ENCODE data around the gene OR2M3.

Gene OR2M3, protein sequence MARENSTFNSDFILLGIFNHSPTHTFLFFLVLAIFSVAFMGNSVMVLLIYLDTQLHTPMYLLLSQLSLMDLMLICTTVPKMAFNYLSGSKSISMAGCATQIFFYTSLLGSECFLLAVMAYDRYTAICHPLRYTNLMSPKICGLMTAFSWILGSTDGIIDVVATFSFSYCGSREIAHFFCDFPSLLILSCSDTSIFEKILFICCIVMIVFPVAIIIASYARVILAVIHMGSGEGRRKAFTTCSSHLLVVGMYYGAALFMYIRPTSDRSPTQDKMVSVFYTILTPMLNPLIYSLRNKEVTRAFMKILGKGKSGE

DNA sequence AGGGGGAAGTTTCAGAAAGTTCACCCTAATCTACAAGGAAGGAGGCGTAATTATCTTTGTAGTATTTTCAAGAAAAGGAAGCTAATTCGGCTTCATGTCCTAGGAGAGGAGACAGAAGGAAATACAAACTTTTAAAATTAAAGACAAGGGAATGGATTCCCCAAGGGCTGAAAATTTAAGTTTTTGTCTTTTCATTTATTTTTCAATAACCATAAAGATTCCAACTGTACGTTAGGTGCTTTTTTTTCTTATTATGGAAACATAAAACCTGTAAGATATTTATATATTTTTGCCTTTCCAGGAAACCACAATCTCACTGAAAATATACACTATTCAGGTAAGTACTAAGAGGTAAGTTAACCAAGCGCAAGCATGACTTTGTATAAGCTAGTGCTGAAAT lies at the start of gene OR2M3:
OR2M3 (plus strand) TSS at position 301 of the 400 bp plus-strand sequence. CDS start 5,803 bp downstream, outside the sequence.
- no peaks in the 10 kb centered on the region for H3K36me3 ChIP-seq (ENCODE audit: control insufficient read depth, insufficient read depth, low read length)
- TF ChIP-seq, protein P1, sequence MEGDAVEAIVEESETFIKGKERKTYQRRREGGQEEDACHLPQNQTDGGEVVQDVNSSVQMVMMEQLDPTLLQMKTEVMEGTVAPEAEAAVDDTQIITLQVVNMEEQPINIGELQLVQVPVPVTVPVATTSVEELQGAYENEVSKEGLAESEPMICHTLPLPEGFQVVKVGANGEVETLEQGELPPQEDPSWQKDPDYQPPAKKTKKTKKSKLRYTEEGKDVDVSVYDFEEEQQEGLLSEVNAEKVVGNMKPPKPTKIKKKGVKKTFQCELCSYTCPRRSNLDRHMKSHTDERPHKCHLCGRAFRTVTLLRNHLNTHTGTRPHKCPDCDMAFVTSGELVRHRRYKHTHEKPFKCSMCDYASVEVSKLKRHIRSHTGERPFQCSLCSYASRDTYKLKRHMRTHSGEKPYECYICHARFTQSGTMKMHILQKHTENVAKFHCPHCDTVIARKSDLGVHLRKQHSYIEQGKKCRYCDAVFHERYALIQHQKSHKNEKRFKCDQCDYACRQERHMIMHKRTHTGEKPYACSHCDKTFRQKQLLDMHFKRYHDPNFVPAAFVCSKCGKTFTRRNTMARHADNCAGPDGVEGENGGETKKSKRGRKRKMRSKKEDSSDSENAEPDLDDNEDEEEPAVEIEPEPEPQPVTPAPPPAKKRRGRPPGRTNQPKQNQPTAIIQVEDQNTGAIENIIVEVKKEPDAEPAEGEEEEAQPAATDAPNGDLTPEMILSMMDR (IDR thresholded peaks at IDR 0.05; ENCODE audit: insufficient read depth, low read length, poor library complexity, severe bottlenecking) = no peak
- DNase-seq (ENCODE audit: extremely low read depth, insufficient read length) = no peak
- no peak within 1 kb of the TSS for H3K4me3 ChIP-seq (replicated peaks; ENCODE audit: low read depth, low read length)
- H3K27me3 ChIP-seq (replicated peaks; ENCODE audit: control insufficient read depth, insufficient read depth, low read length) = no peaks in the 10 kb centered on the region

DNA sequence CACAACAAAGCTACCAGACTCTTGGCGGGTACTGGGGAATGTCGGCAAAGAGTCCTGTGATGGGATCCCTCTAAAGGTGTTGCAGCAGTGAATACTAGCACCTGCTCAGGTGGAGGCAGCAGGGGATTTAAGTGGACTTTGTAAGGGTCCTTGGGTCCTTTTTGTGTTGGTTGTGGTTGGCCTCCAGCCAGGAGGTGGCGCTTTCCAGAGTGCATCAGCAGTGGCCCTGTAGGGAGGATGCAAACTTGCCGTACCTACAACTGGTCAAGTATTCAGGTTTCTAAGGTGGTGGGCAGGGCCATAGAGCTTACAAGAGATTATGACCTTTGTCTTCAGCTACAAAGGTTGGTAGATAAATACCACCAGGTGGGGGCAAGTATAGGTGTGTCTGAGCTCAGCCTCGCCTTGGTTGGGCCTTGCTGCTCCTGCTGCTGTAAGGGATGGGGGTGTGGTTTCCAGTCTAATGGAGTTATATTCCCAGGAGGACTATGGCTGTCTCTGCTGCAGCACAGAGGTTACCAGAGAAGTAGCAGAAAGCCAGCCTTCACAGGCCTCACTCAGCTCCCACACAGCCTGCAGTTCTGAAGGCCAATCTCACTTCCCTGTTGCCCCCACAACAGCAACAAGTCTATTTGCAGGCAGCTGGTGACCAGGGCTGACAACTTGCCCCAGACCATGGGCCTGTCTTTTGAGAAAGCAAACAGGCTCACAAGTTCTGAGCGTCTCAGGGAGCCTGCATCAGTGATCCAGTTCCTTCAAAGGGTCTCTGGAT lies 44.8 kb upstream of the OR2M3 start:
- no peak overlapping the region for H3K4me3 ChIP-seq (replicated peaks; ENCODE audit: low read depth, low read length)
- H3K36me3 ChIP-seq (ENCODE audit: control insufficient read depth, insufficient read depth, low read length) = no peaks in the 10 kb centered on the region
- TF ChIP-seq, protein P1 (IDR thresholded peaks at IDR 0.05; ENCODE audit: insufficient read depth, low read length, poor library complexity, severe bottlenecking) = no peak
- DNase-seq (ENCODE audit: extremely low read depth, insufficient read length) = no peak
- H3K27me3 ChIP-seq (replicated peaks; ENCODE audit: control insufficient read depth, insufficient read depth, low read length) = no peaks in the 10 kb centered on the region

DNA sequence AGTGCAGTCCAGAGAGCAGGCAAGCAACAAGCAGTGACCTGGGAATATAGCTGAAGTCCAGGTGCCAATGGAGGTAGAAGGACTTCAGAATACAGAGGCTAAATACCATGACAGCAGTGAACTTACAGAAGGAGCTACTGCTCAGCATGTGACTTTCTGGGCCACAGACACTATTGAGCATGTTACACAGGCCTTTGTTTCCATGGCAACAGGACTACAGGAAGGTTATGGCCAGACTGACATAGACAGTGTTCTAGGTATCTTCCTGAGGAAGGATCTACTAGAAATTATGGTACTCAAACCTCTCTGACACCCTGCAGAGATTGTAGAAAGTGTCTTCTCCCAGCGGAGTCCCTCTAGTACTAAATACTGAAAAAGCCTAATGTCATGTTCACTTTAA lies 41.1 kb upstream of the OR2M3 start:
- no peaks in the 10 kb centered on the region for H3K36me3 ChIP-seq (ENCODE audit: control insufficient read depth, insufficient read depth, low read length)
- H3K27me3 ChIP-seq (replicated peaks; ENCODE audit: control insufficient read depth, insufficient read depth, low read length) = no peaks in the 10 kb centered on the region
- no peak overlapping the region for H3K4me3 ChIP-seq (replicated peaks; ENCODE audit: low read depth, low read length)
- TF ChIP-seq, protein P1 (IDR thresholded peaks at IDR 0.05; ENCODE audit: insufficient read depth, low read length, poor library complexity, severe bottlenecking) = no peak
- no peak for DNase-seq (ENCODE audit: extremely low read depth, insufficient read length)

DNA sequence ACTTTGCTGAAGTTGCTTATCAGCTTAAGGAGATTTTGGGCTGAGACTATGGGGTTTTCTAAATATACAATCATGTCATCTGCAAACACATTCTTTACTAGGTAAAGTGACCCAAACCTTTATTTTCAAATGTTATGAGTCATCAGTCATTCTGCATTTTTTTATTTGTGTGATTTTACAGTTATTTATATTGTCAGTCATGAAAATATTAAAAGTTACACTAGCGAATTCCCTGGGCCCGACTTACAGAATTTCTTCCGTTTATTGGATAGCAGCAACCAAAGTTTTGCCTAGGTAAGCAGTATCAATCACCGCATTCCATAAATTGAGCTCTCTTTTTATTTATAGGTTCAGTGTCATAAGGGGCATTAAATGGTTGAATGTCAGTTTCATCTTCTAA lies 38.3 kb upstream of the OR2M3 start:
- no peaks in the 10 kb centered on the region for H3K27me3 ChIP-seq (replicated peaks; ENCODE audit: control insufficient read depth, insufficient read depth, low read length)
- no peak for DNase-seq (ENCODE audit: extremely low read depth, insufficient read length)
- no peaks in the 10 kb centered on the region for H3K36me3 ChIP-seq (ENCODE audit: control insufficient read depth, insufficient read depth, low read length)
- TF ChIP-seq, protein P1 (IDR thresholded peaks at IDR 0.05; ENCODE audit: insufficient read depth, low read length, poor library complexity, severe bottlenecking) = no peak
- H3K4me3 ChIP-seq (replicated peaks; ENCODE audit: low read depth, low read length) = no peak overlapping the region

DNA sequence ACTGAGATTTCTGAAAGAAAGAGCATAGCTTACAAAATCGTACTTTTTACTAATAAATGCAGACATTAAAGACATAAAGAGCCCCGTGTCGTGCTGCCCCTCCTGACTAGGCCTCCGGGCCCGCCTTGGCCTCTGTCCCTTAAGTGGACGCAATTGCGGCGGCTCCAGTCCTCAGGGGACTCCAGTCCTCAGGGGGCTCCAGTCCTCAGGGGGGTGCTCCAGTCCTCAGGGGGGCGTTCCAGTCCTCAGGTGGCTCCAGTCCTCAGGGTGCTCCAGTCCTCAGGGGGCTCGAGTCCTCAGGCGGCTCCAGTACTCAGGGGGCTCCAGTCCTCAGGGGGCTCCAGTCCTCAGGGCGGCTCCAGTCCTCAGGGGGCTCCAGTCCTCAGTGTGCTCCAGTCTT lies 33.0 kb upstream of the OR2M3 start:
- no peaks in the 10 kb centered on the region for H3K36me3 ChIP-seq (ENCODE audit: control insufficient read depth, insufficient read depth, low read length)
- TF ChIP-seq, protein P1 (IDR thresholded peaks at IDR 0.05; ENCODE audit: insufficient read depth, low read length, poor library complexity, severe bottlenecking) = no peak
- no peaks in the 10 kb centered on the region for H3K27me3 ChIP-seq (replicated peaks; ENCODE audit: control insufficient read depth, insufficient read depth, low read length)
- no peak overlapping the region for H3K4me3 ChIP-seq (replicated peaks; ENCODE audit: low read depth, low read length)
- DNase-seq (ENCODE audit: extremely low read depth, insufficient read length) = no peak

Measured in GM06990 (cell line).